Inflammatory macrophage treated with lipopolysaccharide for 4 hours (primary cell): ENCODE measurements around the gene TCF15.

ENCODE experiments used
- DNase-seq: peaks from one replicate; pipeline ENCODE4 v3.0.0-alpha.2; 2020

TCF15 gene, protein sequence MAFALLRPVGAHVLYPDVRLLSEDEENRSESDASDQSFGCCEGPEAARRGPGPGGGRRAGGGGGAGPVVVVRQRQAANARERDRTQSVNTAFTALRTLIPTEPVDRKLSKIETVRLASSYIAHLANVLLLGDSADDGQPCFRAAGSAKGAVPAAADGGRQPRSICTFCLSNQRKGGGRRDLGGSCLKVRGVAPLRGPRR

DNA sequence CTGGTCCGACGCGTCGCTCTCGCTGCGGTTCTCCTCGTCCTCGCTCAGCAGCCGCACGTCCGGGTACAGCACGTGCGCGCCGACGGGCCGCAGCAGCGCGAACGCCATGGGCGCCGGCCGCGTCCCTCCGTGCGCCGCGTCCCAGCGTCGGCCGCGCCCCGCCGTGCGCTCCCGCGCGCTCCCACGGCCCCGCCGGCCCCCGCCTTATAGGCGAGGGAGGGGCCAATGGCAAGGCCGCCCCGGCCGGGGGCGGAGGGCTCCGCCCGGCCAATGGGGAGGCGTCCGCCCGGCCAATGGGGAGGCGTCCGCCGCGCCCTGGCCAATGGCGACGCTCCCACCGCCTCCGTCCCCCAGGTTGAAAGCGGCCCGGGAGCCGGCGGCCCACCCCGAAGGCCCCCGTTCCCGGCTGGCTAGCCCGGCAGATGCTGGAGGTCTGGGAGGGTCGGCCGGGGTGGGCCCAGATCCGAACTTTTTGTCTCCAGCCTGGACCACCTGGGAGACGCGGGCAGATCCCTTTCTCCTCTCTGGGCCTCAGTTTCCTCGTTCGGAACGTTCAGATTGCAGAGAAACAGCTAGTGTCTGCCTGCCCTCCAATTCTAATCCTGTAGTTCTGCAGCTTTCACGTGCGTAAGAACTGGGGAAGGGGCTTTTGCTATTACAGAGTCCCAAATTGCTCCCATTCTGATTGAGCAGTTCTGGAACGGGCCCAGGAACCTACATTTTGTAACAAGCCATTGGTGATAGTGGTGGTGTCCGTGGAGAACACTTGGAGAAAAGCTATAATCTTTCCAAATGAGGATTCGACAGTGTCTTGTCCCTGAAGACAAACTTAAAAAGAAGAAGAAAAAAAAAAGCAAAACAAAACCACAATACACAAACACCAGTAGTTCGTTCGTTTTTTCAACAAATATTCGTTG is at the start of gene TCF15:
Gene TCF15 (minus strand): TSS at position 180 of the 917 bp plus-strand sequence. CDS start 72 bp downstream, at position 108.
- DNase-seq: peak; percentile 12

DNA sequence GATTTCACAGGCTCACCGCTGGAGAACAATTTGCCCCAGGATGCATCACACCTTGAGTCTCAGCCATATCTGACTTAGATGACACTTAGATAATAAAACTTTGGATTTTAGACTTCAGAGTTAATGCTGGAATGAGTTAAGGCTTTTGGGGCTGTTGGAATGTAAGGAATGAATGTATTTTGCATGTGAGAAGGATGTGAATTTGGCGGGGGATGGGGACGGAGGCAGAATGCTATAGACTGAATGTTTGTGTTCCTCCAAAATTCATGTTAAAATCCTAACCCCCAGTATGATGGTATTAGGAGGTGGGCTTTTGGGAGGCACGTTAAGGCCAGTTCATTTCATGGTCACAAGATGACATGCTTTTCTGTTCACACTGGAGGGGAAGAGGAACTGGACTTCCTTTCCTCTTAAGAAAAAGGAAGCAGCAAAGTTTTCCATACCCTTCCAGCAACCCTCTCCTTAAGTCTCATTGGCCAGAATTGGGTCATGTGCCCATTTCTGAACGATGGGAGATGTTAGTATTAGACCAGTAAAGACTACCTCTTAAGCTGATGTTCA is 48.7 kb upstream of the TCF15 start:
- DNase-seq: peak; percentile 67

DNA sequence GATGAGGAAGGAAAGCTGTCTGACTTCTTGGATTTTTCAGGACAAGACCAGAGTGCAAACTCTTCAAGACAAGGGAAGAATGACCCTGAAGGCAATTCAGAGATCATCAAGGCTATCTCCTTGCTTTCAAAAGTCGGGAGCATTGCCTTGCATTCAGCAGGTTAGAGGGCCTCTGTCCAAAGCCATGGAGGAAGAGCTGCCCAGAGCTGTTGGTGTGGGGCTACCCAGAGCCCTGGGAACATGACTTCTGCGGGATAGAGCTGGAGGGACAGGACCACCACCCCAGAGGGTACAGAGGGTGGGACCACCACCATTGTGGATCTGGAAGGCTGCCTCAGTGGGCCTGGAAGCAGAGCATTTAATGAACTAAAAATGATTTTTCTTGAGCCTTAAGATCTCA is 48.1 kb upstream of the TCF15 start:
- no peak for DNase-seq

DNA sequence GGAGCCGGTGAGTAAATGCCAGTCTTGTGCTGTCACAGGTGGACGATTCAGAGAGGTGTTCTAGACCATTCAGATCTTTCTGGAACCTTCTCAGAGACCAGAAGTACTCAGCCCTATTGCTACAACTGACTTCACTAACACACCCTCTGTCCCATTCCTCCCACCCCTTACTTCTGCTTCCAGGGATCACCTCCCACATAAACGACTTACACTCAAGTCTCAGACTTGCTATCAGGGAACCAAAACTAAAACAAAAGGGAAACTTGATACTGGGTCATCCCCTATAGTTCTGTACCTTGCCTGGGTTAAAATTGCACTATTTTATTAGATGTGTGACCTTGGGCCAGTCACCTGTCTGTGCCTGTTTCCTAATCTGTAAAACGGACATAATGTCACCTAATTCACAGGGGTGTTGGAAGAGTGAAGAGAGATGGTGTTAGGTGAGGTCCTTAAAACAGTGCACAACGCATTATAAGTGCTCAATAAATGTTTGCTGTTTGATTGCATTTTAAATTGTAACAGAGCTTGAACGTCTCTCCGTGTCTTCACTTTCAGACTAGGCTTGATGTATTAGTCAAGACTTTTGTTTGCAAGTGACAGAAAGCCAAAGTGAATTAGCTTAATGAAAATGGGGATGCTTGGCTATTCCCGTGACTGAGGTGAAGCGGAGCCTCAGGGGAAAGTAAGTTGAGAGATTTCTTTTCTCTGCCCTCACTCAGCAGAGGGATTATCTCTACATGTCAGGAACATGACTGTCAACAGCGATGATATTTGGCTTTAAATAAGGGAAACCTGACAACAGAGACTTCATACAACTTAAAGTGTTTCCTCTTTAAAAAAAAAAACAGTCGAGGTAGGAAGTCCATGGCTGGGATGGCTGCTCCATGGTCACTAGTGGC is 45.9 kb upstream of the TCF15 start:
- peak; percentile 90 for DNase-seq

DNA sequence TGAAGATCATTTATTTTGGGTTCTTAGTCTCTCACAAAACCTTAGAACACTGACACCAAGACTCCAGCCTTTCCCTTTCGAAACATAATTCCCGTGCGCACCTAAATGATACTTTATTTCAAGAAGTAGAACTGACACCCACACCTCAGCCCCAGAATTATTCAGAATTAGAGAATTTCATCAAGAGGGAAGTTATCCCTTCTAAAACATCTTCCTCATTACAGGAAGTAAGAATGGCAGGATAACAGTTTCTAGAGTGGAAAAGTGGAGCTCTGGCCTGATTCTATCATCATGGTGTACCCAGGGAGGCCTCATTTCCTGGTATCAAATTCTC is 44.3 kb upstream of the TCF15 start:
- DNase-seq: peak; percentile 54

DNA sequence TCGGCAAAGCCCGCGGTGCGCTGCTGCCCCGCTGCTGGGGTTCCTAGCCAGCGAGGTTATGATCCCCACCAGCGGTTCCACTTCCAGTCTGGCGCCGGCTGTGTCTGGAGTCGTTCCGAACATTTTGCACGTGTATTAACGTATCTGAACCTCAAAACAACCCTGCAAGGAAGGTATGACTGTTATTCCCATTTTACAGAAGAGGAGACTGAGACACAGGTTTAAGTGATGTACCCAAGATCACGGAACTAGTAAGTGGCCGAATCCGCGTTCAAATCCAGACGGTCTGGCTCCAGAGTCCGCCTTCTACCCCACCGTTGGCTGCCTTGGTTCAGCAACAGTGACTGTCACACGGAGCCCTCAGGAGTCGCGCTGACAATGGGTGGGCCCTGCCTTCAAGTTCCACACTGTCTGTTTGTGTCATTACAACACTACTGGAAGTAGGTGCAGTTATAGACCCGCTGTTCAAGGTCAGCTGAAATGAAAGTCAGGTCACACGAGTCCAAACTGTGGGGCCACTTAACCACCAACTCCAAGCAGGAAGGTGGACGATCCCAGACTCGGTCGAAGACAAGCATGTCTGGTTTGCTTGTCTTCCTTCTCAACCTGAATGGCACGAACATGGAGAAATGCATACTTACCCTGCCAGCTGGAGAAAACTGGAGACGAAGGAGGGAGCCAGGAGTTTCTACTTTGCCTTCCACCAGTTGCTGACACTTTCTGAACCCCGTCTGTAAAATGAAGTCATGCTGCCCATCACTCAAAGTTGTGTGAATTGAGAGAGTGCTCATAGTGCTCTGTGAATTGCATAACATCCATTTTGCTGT is 43.7 kb upstream of the TCF15 start:
- no peak for DNase-seq

DNA sequence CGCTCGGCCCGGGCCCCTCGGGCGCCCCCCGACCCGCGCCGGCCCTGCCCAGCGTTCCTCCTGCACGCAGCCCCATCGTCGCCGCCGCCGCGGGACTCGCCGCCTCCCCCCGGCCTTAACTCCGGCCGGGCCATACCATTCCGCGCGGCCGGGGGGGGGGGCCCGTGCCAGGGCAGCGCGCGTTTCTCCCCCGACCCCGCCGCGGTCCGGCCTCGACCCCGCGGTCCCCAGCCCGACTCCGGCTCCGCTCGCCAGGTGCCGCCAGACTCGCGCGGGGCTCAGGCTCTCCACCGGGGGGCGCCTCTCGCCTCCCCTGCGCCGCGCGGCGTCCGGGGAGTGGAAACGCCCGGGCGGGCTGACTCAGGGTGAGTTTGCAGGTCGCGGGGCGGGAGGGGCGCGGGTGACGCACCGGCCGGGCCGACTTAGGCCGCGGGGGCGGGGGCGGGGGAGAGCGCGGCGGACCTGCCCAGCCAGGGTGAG is 43.0 kb upstream of the TCF15 start, which contains the start of gene SRXN1:
Gene SRXN1 (minus strand): TSS at position 91 of the 480 bp plus-strand sequence. CDS start 15 bp downstream, at position 76.
- DNase-seq: peak; percentile 92

DNA sequence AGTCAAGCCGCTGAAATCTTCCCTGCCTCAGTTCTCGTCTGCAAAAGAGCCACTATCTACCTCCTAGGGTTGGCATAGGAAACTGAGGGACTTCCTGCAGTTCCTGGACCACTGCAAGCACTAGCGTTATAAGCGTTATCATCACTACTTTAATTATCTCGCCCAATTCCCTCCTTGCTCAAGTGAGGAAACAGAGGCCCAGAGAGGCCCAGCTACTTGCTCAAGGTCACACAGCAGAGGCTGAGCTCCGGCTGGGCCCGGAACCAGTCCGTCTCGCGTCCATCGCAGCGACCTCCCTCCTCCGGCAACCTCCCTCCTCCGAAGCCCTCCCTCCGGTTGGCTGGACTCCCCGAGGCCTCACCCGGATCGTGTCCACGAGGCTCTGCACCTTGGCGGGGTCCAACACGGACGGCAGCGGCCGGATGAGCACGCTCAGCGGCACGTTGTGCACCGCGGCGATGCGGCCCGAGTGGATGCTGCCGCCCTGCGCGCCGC is 42.6 kb upstream of the TCF15 start:
- DNase-seq: no peak

DNA sequence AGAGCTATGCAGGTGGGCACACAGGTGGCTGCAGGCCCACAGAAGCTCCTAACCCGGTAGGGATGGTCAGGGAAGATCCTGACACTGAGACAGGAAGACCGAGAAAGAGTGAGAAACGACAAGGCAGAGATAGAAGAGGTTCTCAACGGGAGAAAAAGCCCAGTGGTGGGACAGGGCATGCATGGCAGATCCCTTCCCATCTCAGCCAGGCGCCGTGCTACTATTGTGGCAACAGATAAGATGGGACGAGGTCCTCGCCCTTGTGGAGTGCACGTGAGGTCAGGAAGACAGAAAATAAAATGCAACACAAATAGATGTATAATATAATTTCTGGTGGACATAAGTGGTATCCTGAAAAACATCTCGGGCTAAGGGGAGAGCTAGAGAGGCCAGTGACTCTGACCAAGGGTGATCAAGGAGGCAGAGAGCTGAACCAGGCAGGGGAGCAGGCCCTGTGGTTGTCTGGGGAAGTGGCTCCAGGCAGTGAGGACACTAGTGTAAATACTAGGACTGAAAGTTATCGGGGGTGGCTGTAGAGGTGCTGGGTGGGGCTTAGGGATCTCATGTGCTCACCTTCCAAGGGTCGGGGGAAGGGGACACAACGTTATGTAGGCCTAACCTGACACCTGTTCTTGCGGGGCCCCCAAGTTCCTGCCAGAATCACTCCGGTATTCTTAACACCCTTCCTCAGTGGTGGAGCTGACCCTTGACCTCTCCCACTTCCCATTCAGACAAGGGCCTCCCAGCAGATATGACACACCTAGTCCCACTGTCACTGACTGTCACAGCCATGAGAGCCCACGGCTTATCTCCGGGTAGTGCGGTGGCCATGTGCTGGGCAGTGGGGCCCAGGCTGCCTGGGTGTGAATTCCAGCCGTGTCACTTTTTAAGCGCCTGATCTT is 41.9 kb upstream of the TCF15 start:
- DNase-seq: no peak

DNA sequence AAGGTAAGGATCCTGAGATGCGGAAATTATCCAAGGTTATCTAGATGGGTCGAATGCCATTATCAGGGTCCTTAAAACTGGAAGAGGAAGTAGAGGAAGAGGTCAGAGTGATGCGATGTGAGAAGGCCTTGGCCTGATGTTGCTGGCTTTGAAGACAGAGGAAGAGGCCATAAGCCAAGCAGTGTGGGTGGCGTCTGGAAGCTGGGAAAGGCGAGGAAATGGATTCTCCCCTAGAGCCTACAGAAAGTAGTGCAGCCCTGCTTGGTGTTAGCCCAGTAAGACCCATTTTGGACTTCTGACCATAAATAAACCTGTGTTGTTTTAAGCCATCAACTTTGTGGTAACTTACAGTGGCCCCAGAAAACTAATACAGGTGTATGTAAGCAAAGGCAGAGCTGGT is 40.8 kb upstream of the TCF15 start:
- no peak for DNase-seq

DNA sequence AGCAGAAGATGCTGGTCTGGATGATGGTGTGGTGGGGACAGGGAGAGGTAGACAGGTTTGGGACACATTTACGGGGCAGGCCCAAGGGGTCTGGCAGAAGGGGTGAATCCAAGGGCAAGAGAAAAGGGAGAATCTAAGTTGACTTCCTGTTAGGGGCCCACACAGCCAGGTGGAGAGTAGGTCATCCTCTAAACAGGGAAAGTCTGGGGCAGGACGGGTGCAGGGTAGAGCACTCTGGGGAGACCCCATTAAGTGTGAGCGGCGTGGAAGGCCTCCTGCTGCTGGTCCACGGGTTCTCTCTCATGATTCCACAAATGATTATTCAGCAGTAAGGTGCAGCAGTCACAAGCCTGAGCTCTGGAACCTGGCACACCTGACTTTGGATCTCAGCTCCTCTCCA is 40.2 kb upstream of the TCF15 start:
- DNase-seq: no peak

DNA sequence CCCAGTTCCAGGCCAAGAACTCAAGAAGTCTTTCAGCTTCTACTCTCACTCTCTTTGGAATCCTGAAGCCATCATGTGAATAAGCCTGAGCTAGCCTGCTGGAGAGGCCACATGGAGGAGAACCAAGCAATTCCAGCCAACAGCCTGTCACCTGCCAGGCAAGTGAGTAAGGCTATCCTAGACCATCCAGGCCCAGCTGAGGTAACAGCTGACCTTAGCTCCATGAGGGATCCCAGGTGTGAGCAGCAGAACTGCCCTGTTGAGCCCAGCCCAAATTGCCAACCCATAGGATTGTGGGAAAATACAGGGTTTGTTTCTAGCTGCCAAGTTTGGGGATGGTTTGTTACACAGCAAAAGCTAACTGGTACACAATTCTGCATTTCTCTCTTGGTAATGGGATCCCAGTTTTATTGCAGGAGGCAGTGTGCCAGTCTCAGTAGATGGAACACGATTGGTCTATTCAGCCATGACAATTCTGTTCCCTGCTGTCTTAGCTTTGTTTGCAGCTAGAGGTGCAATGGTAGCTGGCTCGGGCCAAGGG is 37.4 kb upstream of the TCF15 start:
- no peak for DNase-seq

DNA sequence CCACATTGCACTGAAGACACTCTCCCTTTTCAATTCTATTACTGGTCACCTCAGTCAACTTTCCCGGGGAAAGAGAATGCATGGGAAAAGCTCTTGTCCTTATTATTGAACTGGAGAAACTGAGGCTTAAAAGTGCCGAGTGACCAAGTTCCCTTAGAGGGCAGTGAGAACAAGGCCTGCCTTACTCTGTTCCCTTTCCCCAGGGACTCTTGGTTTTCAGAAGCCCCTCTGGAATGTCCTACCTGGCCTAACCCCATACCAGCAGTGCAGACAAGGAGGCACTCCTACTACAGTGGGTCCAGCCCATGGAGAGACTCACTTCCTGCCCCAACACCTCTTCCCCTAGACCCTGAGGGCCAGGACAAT is 36.7 kb upstream of the TCF15 start:
- DNase-seq: no peak

DNA sequence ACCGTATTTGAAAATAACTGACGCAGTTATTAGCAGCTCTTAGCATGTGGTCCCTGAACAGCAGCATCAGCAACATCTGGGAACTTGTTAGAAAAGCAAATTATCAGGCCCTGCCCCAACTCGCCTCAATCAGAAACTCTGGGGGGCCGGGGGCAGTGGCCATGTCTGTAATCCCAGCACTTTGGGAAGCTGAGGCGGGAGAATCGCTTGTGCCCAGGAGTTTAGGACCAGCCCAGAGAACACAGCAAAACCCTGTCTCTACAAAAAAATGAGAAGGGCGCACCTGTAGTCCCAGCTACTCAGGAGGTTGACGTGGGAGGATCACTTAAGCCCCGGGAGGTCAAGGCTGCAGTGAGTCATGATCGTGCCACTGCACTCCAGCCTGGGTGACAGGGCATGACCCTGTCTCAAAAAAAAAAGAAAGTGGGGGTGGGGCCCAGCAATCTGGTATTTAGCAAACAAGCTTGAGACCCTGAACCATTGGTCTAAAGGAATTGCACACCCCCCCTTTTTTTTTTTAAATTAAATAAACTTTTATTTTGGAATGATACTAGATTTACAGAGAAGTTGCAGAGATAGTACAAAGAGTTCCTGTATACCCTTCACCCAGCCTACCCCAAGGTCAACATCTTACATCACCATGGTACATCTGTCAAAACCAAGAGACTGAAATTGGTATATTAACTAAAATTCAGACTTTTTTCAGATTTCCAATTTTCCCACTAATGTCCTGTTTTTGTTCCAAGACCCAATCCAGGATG is 36.2 kb upstream of the TCF15 start:
- DNase-seq: no peak

DNA sequence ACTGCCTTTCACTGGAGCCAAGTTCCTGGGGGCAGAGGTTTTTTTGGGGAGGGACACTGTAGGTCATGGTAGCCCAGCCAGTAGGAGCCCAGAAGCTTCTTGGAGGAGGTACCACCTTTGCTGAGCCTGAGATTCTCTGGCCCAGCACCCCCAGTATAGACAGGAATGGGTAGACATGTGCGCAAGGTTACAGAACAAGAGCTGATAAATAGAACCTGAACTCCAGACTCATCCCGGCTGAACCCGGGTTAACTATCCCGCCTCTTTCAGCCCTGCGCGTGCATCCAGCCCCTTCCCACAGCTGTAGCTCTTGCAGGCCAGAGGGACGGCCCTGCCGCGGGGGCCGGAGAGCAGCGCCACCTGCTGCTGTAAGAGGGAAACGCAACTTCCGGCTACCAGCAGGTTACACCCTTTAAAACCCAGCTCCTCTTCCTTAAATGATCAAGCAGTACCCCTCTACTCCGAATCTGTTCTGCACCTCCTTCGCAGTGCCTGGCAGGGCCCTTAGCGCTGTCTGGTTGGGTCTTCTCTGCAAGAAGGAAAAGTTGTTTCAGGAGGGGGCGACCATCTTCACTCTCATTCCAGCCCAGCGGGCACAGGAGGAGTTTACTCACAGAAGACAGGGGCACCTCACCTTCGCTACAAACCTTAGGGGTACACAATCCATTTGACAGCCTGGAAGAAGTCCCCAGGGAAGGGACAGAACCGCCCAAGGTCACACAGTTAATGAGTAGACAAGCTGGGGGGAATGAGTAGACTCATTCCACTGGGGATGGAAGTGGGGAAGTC is 35.4 kb upstream of the TCF15 start:
- DNase-seq: peak; percentile 57

DNA sequence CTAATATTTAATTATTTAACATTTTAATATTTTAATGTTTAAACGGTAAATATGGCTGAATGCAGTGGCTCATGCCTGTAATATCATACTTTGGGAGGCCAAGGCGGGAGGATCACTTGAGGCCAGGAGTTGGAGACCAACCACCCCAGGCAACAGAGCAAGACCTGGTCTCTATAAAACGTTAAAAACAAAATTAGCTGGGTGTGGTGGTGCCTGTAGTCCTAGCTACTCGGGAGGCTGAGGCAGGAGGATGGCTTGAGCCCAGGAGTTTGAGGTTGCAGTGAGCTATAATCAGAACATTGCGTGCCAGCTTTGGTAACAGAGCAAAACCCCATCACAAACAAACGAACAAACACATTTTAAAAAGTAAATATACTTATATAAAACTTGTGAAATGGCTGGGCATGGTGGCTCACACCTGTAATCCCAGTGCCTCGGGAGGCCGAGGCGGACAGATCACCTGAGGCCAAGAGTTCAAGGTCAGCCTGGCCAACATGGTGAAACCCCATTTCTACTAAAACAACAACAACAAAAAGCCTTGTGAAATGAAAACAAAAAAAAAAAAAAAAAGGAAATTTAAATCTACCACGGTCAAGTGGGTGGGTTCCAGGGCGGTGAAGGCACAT is 34.7 kb upstream of the TCF15 start:
- no peak for DNase-seq

DNA sequence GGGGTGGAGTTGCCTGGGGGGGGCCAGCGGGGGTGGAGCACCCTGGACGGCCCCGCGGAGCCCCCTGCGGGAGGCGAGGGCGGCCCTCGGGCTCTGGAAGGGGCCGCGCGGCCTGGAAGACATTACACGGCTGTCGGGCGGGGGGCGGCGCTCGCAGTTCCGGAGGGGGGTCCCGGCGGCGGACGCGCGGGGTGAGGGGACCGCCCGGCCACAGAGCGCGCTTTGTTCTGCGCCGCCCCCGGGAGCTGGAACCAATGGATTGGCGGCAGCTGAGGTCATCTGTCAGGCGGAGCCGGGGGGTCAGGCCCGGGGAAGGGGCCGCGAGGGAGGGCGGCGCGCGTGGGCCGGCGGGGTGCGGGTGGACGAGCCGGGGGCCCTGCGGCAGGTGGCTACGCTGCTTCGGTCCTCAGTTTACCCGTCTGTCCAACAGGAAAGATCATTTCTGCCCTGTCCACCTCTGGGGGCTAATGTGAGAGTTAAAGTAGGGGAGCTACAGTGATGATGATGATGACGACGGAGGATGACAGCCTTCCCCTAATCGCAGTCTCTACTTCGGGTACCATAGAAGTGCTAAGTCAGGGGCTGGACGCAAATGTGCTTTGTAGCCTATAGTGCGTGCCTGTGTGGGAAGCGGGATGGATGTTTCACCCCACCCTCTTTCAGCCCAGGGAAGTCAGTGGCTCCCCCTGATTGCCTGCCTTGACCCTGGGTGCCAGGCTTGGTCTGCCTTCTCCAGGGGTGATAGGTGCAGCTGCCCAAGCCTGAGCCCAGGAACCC is 32.5 kb upstream of the TCF15 start:
- DNase-seq: no peak
